GM18907 (cell line): ENCODE measurements around the gene DENND4C.
A peak's percentile ranks its signal among the peaks of the same experiment; 100 is the strongest.
"Not testable (repeated sequence)": the region's sequence is repeated elsewhere in the genome, so short reads cannot be mapped to it uniquely, and the experiment has no call there.

ENCODE experiments used
- ATAC-seq: cut with Tn5 transposase; IDR thresholded peaks from one replicate; pipeline ENCODE4 v1.9.1; 2021; ENCODE audit warnings: mild to moderate bottlenecking, moderate library complexity; ENCODE audit not compliant: unreplicated experiment

Gene DENND4C

DNA sequence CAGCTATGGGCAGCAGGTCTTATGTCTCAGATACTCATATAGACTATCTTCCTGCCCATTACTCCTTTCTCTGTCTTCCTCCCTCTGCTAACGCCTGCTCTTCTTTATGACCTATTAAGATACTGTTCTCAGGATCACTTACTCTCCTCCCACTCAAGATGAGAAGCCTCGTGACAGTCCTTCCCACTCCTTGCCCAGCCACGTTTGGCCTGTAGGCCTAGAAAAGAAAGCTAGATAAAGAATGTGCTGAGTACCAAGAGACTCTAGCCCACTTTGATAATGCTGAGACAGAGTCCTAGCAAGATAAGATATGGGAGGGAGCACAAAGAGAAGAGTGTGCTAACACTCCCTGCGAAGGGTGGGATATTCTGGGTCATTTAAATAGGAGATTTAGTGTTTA lies 6.8 kb upstream of the DENND4C start:
- ATAC-seq, result no peak

DNA sequence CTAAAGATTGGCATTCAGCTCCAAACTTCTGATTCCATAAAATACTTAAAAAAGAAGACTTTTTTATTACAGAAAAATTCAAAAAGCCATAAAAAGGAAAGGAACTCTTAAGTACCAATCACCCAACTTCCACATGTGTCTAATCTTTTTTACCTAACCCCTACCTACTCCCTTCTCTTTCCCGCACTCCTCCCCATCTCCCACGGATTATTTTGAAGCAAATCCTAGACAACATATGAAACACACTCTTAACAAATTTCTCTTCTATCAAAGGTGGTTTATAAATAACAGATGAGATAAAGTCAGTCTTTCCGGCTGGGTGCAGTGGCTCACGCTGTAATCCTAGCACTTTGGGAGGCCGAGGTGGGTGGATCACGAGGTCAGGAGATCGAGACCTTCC lies 5.9 kb upstream of the DENND4C start:
- no peak for ATAC-seq

DNA sequence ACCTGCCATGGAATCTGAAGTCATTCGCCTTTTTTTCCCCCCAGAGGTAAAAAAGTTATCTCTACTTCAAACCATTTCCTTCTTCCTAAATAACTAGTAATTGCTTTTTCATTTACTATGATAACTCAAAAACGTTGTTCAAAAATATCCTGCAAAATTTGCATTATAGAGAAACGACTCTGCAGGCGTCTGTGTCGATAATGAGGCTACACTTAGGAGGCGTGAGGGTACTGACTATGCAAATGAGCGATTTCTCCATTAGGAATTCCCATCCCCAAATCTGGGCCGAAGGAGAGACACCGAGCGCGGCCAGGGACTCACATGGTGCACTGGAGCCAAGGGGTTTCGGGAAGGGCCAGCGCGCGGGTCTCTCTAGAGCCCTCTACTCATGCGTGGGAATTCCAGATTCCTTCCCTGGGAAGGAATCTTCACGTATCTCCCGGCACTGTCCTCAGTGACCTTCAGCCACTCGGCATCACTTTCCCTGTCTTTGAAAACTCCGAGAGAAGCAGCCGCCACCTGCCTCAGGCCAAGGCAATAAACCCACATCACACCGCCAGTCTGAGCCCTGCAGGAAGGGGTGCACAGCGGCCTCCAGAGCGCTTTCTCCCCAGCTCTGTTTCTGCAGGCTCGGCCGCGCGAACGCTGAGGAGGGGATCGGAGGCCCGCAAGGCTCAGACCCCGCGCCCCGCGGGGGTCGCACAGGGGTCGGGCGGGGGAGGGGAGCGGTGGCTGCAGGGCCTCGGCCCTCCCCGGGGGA lies 718 bp upstream of the DENND4C start:
- ATAC-seq, result peak; percentile 66

DNA sequence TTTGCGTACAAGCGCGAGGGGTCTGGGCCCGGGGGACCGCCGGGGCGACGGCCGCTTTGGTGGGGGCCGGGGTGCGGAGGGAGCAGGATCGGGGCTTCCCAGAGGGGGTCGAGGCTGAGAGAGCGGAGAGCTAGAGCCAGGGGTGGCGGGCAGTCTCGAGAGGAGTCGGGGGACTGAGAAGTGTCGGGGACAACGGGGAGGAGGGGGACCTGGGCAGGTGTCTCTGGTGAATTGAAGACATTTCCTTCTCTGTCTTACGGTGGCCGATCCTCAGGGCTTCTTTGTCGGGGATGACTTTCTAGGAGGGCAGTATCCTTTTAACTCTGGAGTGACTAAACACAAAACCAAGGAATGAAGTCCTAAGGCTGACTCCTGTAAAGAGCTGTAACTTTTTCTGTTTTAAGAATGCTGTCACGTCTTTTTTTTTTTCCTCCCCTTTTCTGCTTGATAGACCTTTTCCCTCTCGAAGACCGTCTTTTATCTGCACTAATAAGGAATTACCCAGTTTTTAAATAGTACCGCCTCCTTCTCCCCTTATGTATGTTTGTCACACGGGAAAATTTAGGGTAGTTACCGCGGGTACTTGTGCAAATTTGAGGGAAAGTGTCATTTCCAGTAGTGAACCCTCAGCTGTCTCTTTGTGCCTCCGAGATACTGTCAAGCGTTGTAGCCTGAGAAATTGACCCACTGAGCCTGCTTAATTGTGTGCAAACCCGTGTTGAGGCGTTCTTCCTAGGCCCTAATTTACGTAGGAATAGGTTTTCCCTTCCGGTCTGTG lies 822 bp downstream of the DENND4C start:
- peak; percentile 11 for ATAC-seq

DNA sequence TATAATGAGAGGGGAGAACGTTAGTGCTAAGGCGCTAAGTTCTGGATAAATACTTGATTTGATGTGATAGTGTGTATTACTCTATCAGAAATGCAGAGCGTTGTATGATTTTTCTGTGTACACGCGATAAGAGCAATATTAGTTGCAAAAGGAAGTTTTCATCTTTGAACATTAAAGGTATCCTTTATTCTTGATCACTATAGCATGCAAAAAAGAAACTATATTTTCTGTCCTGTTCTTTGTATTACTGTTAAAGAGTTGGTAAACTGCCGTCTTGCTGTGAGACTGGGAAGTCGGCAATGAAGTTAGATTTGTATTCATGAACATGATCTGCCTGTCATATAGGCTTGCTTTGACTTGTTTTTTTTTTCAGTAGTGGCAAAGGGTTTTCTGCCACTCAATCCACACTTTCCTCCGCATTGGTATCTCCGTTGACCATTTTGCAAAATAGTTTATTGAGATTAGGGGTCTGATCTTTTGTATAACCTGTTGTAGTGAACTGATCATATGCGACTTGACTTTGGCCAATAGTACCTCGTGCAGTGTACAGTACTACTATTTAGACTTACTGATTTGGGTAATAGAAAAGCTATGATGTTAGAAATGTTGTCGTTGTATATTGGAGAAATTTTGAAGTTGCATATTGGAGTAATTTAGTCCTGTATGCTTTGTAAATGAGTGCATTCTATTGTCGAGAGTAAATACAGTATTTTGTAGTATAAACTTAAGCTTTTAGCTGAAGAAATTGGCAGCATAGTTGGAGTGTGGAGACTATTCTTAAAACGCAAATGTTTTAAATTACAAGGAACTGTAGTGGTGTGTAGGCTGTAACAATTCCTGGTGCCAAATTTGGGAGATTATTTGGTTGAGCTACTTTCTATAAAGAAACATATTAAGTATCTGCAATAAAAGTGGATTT lies 1.7 kb downstream of the DENND4C start:
- no peak for ATAC-seq

DNA sequence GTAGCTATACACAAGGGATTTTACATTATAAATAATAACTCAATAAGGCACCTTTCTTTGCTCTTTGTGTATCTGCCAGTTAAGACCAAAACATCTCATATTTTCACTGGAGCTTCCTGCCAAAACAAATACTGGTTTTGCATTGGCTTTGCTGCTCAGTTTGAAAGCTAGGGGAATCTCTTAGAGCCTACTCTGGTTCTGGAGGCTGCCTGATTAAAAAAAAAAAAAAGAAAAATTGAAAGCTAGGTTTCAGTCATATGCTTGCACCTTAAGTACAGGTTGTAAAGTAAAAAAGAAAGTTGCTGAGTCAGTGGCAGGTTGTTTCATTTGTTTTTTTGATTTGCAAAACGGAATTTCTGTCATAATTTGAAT lies 2.3 kb downstream of the DENND4C start:
- no peak for ATAC-seq

DNA sequence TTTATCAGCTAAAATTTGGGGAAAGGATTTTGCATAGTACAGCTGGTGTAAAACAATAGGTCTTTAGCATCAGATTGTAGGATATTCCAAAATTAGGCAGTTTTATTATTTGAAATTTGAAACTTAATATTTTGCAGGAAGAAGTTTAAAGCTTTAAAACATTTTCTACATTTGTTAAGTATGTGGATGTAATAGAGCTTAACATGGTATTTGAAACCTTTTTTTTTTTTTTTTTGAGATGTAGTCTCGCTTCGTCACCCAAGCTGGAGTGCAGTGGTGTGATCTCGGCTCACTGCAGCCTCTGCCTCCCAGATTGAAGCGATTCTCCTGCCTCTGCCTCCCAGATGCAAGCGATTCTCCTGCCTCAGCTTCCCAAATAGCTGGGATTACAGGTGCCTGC lies 2.9 kb downstream of the DENND4C start:
- no peak for ATAC-seq

DNA sequence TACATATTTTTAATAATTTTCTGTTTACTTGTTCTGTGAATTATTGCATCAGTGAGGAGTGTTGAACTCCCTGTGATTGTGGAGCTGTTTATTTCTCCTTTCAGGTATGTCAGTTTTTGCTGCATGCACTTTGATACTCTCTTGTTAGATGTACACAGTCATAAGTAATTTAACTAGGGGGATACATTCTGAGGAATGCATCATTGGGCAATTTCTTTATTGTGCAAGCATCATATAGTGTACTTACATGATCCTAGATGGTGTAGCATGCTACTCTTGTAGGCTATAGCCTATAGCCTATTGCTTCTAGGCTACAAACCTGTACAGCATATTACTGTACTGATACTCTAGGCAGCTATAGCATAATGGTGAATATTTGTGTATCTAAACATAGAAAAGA lies 9.5 kb downstream of the DENND4C start:
- ATAC-seq, result no peak

DNA sequence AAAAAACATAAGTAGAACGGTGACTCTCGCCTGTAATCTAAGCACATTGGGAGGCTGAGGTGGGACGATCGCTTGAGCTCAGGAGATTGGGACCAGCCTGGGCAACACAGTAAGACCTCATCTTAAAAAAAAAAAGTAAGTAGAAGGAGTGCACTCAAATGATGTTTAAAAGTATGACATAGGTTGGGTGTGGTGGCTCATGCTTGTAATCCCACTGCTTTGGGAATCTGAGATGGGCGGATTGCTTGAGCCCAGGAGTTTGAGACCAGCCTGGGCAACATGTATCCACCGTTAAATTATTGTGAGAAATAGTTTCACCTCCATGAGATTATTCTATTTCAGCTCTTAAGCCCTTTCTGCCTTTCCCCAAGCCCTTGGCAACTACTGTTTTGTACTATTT lies 11.2 kb downstream of the DENND4C start:
- ATAC-seq, result no peak

DNA sequence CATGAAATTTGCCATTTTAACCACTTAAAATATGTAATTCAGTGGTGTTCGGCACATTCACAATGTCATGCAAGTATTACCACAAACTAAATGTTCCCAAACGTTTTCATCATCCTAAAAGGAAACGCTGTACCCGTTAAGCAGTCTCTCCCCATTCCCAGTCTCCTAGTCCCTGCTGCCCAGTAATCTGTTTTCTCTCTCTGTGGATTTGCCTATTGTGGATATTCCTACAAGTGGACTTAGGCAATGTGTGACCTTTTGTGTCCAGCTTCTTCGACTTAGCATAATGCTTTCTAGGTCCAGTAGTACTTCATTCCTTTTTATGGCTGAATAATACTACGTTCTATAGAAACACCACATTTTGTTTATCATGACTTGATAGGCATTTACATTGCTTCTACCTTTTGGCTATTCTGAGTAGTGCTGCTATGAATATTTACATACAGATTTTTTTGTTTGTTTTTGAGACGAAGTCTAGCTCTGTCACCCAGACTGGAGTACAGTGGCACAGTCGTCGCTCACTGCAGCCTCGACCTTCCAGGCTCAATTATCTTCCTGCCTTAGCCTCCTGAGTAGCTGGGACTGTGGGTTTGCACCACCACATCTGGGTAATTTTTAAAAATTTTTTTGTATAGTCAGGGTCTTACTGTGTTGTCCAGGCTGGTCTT lies 13.0 kb downstream of the DENND4C start:
- no peak for ATAC-seq

DNA sequence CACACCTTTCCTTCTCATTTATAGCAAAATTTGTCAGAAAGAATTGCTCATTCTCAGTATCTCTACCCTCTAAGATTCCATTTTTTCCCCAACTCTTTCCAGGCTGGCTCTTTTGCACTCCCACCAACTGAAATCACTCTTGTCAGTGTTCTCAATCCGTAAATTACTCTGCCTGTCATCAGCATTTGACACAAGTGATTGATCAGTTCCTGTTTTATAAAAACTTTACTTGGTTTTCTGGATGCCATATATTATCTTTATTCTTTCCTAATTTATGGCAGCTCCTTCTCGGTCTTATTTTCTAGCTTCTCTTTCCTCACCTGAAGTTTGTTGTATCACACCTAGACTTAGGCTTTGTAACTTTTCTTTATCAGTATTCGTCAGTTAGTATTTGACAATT lies 16.4 kb downstream of the DENND4C start:
- ATAC-seq, result no peak

DNA sequence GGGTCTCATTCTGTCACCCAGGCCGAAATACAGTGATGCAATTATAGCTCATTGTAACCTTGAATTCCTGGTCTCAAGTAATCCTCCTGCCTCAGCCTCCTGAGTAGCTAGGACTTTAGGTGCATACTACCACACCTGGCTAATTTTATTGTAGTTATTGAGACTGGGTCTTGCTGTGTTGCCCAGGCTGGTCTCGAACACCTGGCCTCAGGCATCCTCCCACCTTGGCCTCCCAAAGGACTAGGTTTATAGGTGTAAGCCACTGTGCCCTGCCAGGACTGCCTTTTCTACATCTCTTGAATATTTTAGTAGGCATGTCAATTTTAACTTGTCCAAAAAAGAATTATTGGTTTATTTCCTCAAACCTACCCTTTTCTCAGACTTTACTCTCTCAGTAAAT lies 16.9 kb downstream of the DENND4C start:
- ATAC-seq, result no peak

DNA sequence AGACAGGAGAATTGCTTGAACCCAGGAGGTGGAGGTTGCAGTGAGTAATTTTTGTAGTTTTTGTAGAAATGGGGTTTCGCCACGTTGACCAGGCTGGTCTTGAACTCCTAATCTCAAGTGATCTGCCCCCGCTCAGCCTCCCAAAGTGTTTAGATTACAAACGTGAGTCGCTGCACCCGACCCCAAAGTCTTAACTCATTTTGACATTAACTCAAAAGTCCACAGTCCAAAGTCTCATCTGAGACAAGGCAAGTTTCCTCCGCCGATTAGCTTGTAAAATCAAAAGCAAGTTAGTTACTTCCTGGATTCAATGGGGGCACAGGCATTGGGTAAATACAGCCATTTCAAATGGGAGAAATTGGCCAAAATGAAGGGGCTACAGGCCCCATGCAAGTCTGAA lies 19.9 kb downstream of the DENND4C start:
- not testable (repeated sequence) for ATAC-seq

DNA sequence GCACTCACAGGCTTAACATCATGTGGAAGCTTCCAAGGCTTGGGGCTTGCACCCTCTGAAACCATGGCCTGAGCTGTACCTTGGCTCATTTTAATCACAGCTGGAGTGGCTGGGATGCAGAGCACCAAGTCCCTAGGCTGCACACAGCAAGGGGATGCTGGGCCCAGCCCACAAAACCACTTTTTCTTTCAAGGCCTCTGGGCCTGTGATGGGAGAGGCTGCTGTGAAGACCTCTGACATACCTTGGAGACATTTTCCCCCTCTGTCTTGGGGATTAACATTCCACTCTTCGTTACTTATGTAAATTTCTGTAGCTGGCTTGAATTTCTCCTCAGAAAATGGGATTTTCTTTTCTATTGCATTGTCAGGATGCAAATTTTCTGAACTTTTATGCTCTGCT lies 20.7 kb downstream of the DENND4C start:
- ATAC-seq, result not testable (repeated sequence)

DNA sequence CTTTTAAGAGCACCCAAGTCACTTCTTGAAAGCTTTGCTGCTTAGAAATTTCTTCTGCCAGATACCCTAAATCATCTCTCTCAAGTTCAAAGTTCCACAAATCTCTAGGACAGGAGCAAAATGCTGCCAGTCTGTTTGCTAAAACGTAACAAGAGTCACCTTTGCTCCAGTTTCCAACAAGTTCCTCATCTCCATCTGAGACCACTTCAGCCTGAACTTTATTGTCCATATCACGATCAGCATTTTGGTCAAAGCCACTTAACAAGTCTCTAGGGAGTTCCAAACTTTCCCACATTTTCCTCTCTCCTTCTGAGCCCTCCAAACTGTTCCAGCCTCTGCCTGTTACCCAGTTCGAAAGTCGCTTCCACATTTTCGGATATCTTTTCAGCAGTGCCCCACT lies 21.1 kb downstream of the DENND4C start:
- not testable (repeated sequence) for ATAC-seq

DNA sequence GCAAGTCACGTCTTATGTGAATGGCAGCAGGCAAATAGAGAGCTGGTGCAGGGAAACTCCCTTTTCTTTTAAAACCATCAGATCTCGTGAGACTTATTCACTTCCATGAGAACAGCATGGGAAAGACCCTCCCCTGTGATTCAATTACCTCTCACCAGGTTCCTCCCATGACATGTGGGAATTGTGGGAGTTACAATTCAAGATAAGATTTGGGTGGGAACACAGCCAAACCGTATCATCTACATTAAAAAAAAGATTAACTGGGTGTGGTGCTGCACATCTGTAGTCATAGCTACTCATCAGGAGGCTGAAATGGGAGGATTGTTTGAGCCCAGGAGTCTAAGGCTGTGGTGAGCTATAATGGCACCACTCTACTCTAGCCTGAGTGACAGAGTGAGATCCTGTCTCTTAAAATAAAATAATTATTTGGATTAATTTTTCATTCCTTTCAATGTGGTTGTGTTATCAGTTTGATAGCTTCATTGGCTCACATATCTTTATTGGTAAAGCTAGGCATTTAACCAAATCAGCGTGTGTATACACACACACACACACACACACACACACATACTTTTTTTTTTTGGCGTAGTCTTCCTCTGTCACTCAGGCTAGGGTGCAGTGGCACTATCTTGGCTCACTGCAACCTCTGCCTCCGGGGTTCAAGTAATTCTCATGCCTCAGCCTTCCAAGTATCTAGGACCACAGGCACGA lies 21.8 kb downstream of the DENND4C start:
- no peak for ATAC-seq

DNA sequence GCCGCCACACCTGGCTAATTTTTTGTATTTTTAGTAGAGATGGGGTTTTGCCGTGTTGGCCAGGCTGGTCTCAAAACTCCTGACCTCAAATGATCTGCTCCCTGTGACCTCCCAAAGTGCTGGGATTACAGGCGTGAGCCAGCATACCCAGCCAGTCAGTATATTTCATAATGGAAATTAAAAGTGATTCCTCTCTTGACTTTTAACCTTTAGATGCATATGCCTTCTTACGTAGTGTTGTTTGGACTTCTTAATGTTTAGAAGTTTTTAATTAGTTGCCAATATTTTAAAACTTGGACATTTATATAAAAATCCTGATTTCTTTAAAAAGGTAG lies 22.4 kb downstream of the DENND4C start:
- ATAC-seq, result no peak

DNA sequence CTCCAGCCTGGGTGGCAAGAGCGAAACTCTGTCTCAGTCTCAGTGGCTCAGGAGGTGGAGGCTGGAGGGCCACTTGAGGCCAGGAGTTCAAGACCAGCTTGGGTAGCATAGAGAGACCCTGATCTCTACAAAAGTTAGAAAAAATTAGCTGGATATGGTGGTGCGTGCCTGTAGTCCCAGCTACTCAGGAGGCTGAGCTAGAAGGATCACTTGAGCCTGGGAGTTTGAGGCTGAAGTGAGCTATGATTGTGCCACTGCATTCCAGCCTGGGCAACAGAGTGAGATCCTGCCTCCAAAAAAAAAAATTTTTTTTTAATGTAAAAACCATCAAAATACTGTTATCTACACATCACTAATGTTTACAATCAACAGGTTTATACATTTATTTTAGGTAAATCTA lies 24.6 kb downstream of the DENND4C start:
- ATAC-seq, result no peak

DNA sequence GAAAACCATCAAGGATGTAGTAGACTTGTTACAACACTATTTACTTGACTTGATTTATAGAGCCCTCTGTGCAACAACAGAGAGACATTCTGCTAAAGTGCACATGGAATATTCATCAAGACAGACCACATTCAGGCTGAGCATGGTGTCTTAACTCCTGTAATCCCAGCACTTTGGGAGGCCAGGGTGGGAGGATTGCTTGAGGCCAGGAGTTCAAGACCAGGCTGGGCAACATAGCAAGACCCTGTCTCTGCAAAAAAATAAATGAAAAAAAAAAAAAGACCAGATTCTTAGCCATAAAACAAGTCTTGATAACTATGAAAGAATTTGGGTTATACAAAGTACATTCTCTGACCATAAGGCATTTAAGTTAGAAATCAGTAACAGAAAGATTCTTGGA lies 25.3 kb downstream of the DENND4C start:
- ATAC-seq, result no peak

DNA sequence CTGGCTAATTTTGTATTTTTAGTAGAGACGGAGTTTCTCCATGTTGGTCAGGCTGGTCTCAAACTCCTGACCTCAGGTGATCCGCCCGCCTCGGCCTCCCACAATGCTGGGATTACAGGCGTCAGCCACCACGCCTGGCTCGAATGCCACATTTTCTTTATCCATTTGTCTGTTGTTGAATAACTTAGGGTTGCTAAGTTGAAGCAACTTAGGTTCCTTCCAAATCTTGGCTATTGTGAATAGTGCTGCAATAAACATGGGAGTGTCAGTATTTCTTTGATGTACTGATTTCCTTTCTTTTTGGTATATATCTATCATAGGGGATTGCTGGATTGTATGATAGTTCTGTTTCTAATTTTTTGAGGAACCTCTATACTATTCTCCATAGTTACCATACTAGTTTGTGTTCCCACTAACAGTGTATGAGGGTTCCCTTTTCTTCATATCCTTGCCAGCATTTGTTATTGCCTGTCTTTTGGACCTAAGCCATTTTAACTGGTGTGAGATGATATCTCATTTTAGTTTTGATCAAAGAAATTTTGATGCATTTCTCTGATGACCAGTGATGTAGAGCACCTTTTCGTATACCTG lies 29.3 kb downstream of the DENND4C start:
- not testable (repeated sequence) for ATAC-seq
